ENCODE results near the gene PCNA.
A peak's percentile ranks its signal among the peaks of the same experiment; 100 is the strongest.

The PCNA gene

GRCh38 chr20:5131502-5131901, 11.7 kb upstream of the PCNA start:
- no peak for TF ChIP-seq CTCF (IDR thresholded peaks at IDR 0.05; ENCODE audit: extremely low read depth, insufficient read depth, missing control alignments)
- in situ Hi-C loops (cut with MboI; ENCODE audit: low pct_unique_long_range_greater_than_20kb, low sequenced_read_pairs, unreplicated experiment) = no loop called here
- peak; percentile 56 for DNase-seq (ENCODE audit: low spot score)

GRCh38 chr20:5128886-5129285, 9.1 kb upstream of the PCNA start:
- DNase-seq (ENCODE audit: low spot score) = no peak
- in situ Hi-C loops (cut with MboI; ENCODE audit: low pct_unique_long_range_greater_than_20kb, low sequenced_read_pairs, unreplicated experiment) = no loop called here
- no peak for TF ChIP-seq CTCF (IDR thresholded peaks at IDR 0.05; ENCODE audit: extremely low read depth, insufficient read depth, missing control alignments)

- no peak for DNase-seq (ENCODE audit: low spot score)
- in situ Hi-C loops (cut with MboI; ENCODE audit: low pct_unique_long_range_greater_than_20kb, low sequenced_read_pairs, unreplicated experiment) = no loop called here
- TF ChIP-seq CTCF (IDR thresholded peaks at IDR 0.05; ENCODE audit: extremely low read depth, insufficient read depth, missing control alignments) = no peak
These were observed 8.2 kb upstream of the PCNA start for GRCh38 chr20:5127859-5128424.

GRCh38 chr20:5127204-5127858, 7.6 kb upstream of the PCNA start:
- no peak for TF ChIP-seq CTCF (IDR thresholded peaks at IDR 0.05; ENCODE audit: extremely low read depth, insufficient read depth, missing control alignments)
- in situ Hi-C loops (cut with MboI; ENCODE audit: low pct_unique_long_range_greater_than_20kb, low sequenced_read_pairs, unreplicated experiment) = no loop called here
- peak; percentile 64 for DNase-seq (ENCODE audit: low spot score)

GRCh38 chr20:5126512-5127203, 6.9 kb upstream of the PCNA start, which contains the start of gene CDS2:
TSS of gene CDS2 (plus strand) at chr20:5127008. CDS start at chr20:5127093, 85 bp downstream.
- in situ Hi-C loops (cut with MboI; ENCODE audit: low pct_unique_long_range_greater_than_20kb, low sequenced_read_pairs, unreplicated experiment) = no loop called here
- DNase-seq (ENCODE audit: low spot score) = peak; percentile 98
- TF ChIP-seq CTCF (IDR thresholded peaks at IDR 0.05; ENCODE audit: extremely low read depth, insufficient read depth, missing control alignments) = peak; percentile 81

GRCh38 chr20:5122873-5123260, 3.1 kb upstream of the PCNA start:
- DNase-seq (ENCODE audit: low spot score) = no peak
- no peak for TF ChIP-seq CTCF (IDR thresholded peaks at IDR 0.05; ENCODE audit: extremely low read depth, insufficient read depth, missing control alignments)
- in situ Hi-C loops (cut with MboI; ENCODE audit: low pct_unique_long_range_greater_than_20kb, low sequenced_read_pairs, unreplicated experiment) = loop anchor here (5.0 kb wide), 1 partner anchor 64 kb away; no protein-coding TSS in a partner anchor

Data from GM13977 (cell line).